Hippocampal formation (tissue), 2 donors: ENCODE results near the gene MATCAP1.
A peak's percentile ranks its signal among the peaks of the same experiment; 100 is the strongest.

Experiments
- DNase-seq, 2 donors: peaks; one replicate each; lab custom pipeline; 2025; lab: John Stamatoyannopoulos, UW

Gene MATCAP1

GRCh38 chr16:67183627-67184452 lies at the start of gene MATCAP1:
Gene MATCAP1, minus strand, starts transcription at chr16:67183963. Its CDS starts 3,353 bp downstream, at chr16:67180610.
- DNase-seq, result peak; percentile 93 to 98

GRCh38 chr16:67230809-67231660 lies 47.3 kb upstream of the MATCAP1 start:
- no peak for DNase-seq

- DNase-seq, result no peak
Observed at GRCh38 chr16:67229906-67230808, 46.4 kb upstream of the MATCAP1 start.

GRCh38 chr16:67228905-67229304 lies 45.1 kb upstream of the MATCAP1 start:
- no peak for DNase-seq

- no peak for DNase-seq
Observed at GRCh38 chr16:67228034-67228785, 44.4 kb upstream of the MATCAP1 start.

- DNase-seq, result no peak
Observed at GRCh38 chr16:67227567-67227921, 43.8 kb upstream of the MATCAP1 start.

GRCh38 chr16:67226804-67227566 lies 43.2 kb upstream of the MATCAP1 start, which contains the start of gene TMEM208:
Gene TMEM208, plus strand, starts transcription at chr16:67227130. Its CDS starts 89 bp downstream, at chr16:67227219.
- DNase-seq, result peak; percentile 92 to 93

- no peak for DNase-seq
Observed at GRCh38 chr16:67226295-67226803, 42.6 kb upstream of the MATCAP1 start.

- DNase-seq, result no peak
Observed at GRCh38 chr16:67223992-67224391, 40.2 kb upstream of the MATCAP1 start.

- DNase-seq, result no peak
Observed at GRCh38 chr16:67216612-67217490, 33.1 kb upstream of the MATCAP1 start.

GRCh38 chr16:67215706-67216105 lies 31.9 kb upstream of the MATCAP1 start:
- DNase-seq, result no peak

- DNase-seq, result no peak
Observed at GRCh38 chr16:67213197-67214019, 29.6 kb upstream of the MATCAP1 start.

- DNase-seq, result no peak
Observed at GRCh38 chr16:67212766-67213165, 29.0 kb upstream of the MATCAP1 start.

GRCh38 chr16:67211674-67212073 lies 27.9 kb upstream of the MATCAP1 start:
- DNase-seq, result no peak

- no peak for DNase-seq
Observed at GRCh38 chr16:67210069-67210937, 26.5 kb upstream of the MATCAP1 start.

GRCh38 chr16:67209565-67209964 lies 25.8 kb upstream of the MATCAP1 start:
- DNase-seq, result no peak
